Liver (tissue), 9 donors: ENCODE measurements around the gene C2orf49. TPM values are rescaled to one million over a fixed set of nuclear protein-coding genes. Genes with fewer than 3 reads are reported as not detected.

Source experiments
- DNase-seq: peaks from one replicate; pipeline ENCODE4 v3.0.0-alpha.2; 2017; ENCODE audit warnings: low spot score
- H3K27ac ChIP-seq, 2 donors: one replicate each; pipeline ENCODE4 v1.7.0; 2013; ENCODE audit warnings: inconsistent platforms in 2 of 2, low read length in 2 of 2, control low read depth in 1 of 2, low read depth in 1 of 2, mild to moderate bottlenecking in 1 of 2
- H3K27me3 ChIP-seq, 4 donors: one replicate each; pipeline versions ENCODE4 v1.6.1 to v1.7.0; 2013; ENCODE audit warnings: low read length in 3 of 4, inconsistent platforms in 1 of 4, mild to moderate bottlenecking in 1 of 4, moderate library complexity in 1 of 4; ENCODE audit not compliant: control insufficient read depth in 4 of 4, insufficient read depth in 4 of 4
- H3K36me3 ChIP-seq, 4 donors: one replicate each; pipeline versions ENCODE4 v1.6.1 to v1.7.0; 2013; ENCODE audit warnings: low read length in 3 of 4, mild to moderate bottlenecking in 3 of 4, low read depth in 1 of 4, moderate library complexity in 1 of 4; ENCODE audit not compliant: control insufficient read depth in 4 of 4, insufficient read depth in 3 of 4
- H3K4me1 ChIP-seq, 4 donors: one replicate each; pipeline versions ENCODE4 v1.6.1 to v1.7.0; 2013; ENCODE audit warnings: low read length in 3 of 4, mild to moderate bottlenecking in 3 of 4, moderate library complexity in 1 of 4; ENCODE audit not compliant: control insufficient read depth in 4 of 4, insufficient read depth in 4 of 4
- H3K4me3 ChIP-seq, 3 donors: one replicate each; pipeline versions ENCODE4 v1.6.1 to v1.7.0; 2013; ENCODE audit warnings: low read length in 3 of 3, control low read depth in 1 of 3, low read depth in 1 of 3, mild to moderate bottlenecking in 1 of 3
- H3K9ac ChIP-seq, 2 donors: one replicate each; pipeline ENCODE4 v1.7.0; 2013; ENCODE audit warnings: low read length in 2 of 2, mild to moderate bottlenecking in 2 of 2, moderate library complexity in 2 of 2, control low read depth in 1 of 2, low read depth in 1 of 2
- H3K9me3 ChIP-seq, 4 donors: one replicate each; pipeline versions ENCODE4 v1.6.1 to v1.7.0; 2013; ENCODE audit warnings: low read length in 3 of 4; ENCODE audit not compliant: control insufficient read depth in 4 of 4
- ATF3 ChIP-seq: IDR thresholded peaks from 2 replicates; pipeline ENCODE4 v1.6.1; 2016; ENCODE audit warnings: antibody characterized with exemption
- EGR1 ChIP-seq, 2 donors: IDR thresholded peaks; 2 replicates each; pipeline ENCODE4 v1.6.1; 2016 to 2018; ENCODE audit warnings: antibody characterized with exemption in 2 of 2, low read depth in 2 of 2
- FOXA1 ChIP-seq: IDR thresholded peaks from 2 replicates; pipeline ENCODE4 v1.6.1; 2016; ENCODE audit warnings: antibody characterized with exemption
- FOXA2 ChIP-seq: IDR thresholded peaks from 2 replicates; pipeline ENCODE4 v1.6.1; 2016; ENCODE audit warnings: antibody characterized with exemption
- JUND ChIP-seq, 2 donors: IDR thresholded peaks; 2 replicates each; pipeline ENCODE4 v1.6.1; 2016; ENCODE audit warnings: antibody characterized with exemption in 2 of 2
- NR2F2 ChIP-seq: IDR thresholded peaks from 2 replicates; pipeline ENCODE4 v1.6.1; 2016; ENCODE audit warnings: antibody characterized with exemption
- RAD21 ChIP-seq, 2 donors: IDR thresholded peaks; 2 replicates each; pipeline ENCODE4 v1.6.1; 2016; ENCODE audit warnings: antibody characterized with exemption in 2 of 2, mild to moderate bottlenecking in 2 of 2
- REST ChIP-seq: IDR thresholded peaks from 2 replicates; pipeline ENCODE4 v1.6.1; 2016; ENCODE audit warnings: antibody characterized with exemption, mild to moderate bottlenecking
- SP1 ChIP-seq: IDR thresholded peaks from 2 replicates; pipeline ENCODE4 v1.6.1; 2018; ENCODE audit warnings: antibody characterized with exemption, mild to moderate bottlenecking
- TAF1 ChIP-seq: conservative IDR thresholded peaks from 2 replicates; pipeline ENCODE4 v1.6.1; 2016; ENCODE audit warnings: antibody characterized with exemption, mild to moderate bottlenecking
- ZBTB33 ChIP-seq: IDR thresholded peaks from 2 replicates; pipeline ENCODE4 v1.6.1; 2016; ENCODE audit warnings: antibody characterized with exemption
- WGBS: extraction: QIAGEN DNeasy Blood & Tissue Kit; methylation state at CpG from one replicate; pipeline ENCODE4 v1.1.7; 2013; 5-methylcytosine and 5-hydroxymethylcytosine counted together
- polyA plus RNA-seq, 2 donors: library from polyadenylated mRNA; stranded (reverse) in 1 of 2; unstranded in 1 of 2; fragments of 200-250 nt in 1 of 2; fragments of >200 nt in 1 of 2; fragmentation: Nextera tagmentation in 1 of 2; extraction: Ambion mirVana in 1 of 2; gene quantifications; one replicate each; pipeline versions ENCODE4 v1.2.1 to v1.2.3, GENCODE V29; 2013 to 2015
- total RNA-seq, 2 donors: library from RNA; depleted of rRNA; stranded (reverse); fragments of >200 nt; gene quantifications; one replicate each; pipeline ENCODE4 v1.2.3, GENCODE V29; 2014
- donor health status: healthy.
- donor health status: healthy.
- donor health status: healthy.
- donor health status: healthy.
- donor health status: healthy.

The C2orf49 gene
- total and polyA plus RNA-seq, 4 donors: 3.3 to 8.2 (median 8.1) TPM

- no peak for DNase-seq
- Histone ChIP-seq H3K4me3 (no peak overlapping the region), H3K9me3 (no peaks in the 10 kb centered on the region), H3K36me3 (no peaks in the 10 kb centered on the region), H3K4me1 (no peaks in the 10 kb centered on the region), H3K27me3 (no peaks in the 10 kb centered on the region), H3K27ac (no peak overlapping the region), H3K9ac (no peak overlapping the region)
- 92% methylated on average over 3 of the region's 3 CpGs for WGBS
- TF ChIP-seq FOXA1: no peak
These were observed 15.3 kb upstream of the C2orf49 start for GRCh38 chr2:105321875-105322646.

- H3K9me3 ChIP-seq: no peaks in the 10 kb centered on the region
- no peak for TF ChIP-seq TAF1
- H3K36me3 ChIP-seq: no peaks in the 10 kb centered on the region
- no peak for DNase-seq
- 87% methylated on average over 5 of the region's 5 CpGs for WGBS
- no peak overlapping the region for H3K9ac ChIP-seq
- H3K27me3 ChIP-seq: no peaks in the 10 kb centered on the region
- peaks cover 0 to 7% (median 2%) of the 10 kb centered on the region in 4 donors for H3K4me1 ChIP-seq
- no peak overlapping the region for H3K27ac ChIP-seq
- H3K4me3 ChIP-seq: no peak overlapping the region
These were observed 14.2 kb upstream of the C2orf49 start for GRCh38 chr2:105323111-105323510.

GRCh38 chr2:105324101-105324500 is 13.2 kb upstream of the C2orf49 start:
- no peak overlapping the region for H3K27ac ChIP-seq
- no peak for DNase-seq
- no peaks in the 10 kb centered on the region for H3K27me3 ChIP-seq
- peaks cover 3 to 17% (median 9%) of the 10 kb centered on the region in 4 donors for H3K4me1 ChIP-seq
- H3K36me3 ChIP-seq: no peaks in the 10 kb centered on the region
- 74% methylated on average over 4 of the region's 4 CpGs for WGBS
- no peaks in the 10 kb centered on the region for H3K9me3 ChIP-seq
- H3K9ac ChIP-seq: no peak overlapping the region
- TF ChIP-seq JUND (IDR thresholded peaks at IDR 0.05): no peak
- no peak overlapping the region for H3K4me3 ChIP-seq

- 84% methylated on average over 4 of the region's 4 CpGs for WGBS
- H3K9ac ChIP-seq: no peak overlapping the region
- no peaks in the 10 kb centered on the region for H3K36me3 ChIP-seq
- H3K27ac ChIP-seq: no peak overlapping the region
- DNase-seq: no peak
- peaks cover 3 to 17% (median 9%) of the 10 kb centered on the region in 4 donors for H3K4me1 ChIP-seq
- no peak overlapping the region for H3K4me3 ChIP-seq
- H3K9me3 ChIP-seq: no peaks in the 10 kb centered on the region
- TF ChIP-seq FOXA1 (no peak), ATF3 (no peak), REST (no peak), ZBTB33 (no peak), RAD21 (IDR thresholded peaks at IDR 0.05) (no peak), EGR1 (IDR thresholded peaks at IDR 0.05; ENCODE audit: low read depth in 2 of 2) (no peak), JUND (IDR thresholded peaks at IDR 0.05) (no peak), NR2F2 (no peak), FOXA2 (no peak), SP1 (no peak)
- no peaks in the 10 kb centered on the region for H3K27me3 ChIP-seq
These were observed 12.6 kb upstream of the C2orf49 start for GRCh38 chr2:105324732-105325131.
